H1 (cell line): ENCODE results near the gene UBALD1. TPM values are rescaled to one million over a fixed set of nuclear protein-coding genes. Genes with fewer than 3 reads are reported as not detected.

Experiments used
- CTCF ChIA-PET: fragments of 300-600 bp; sonication (Branson Sonifier 250); formaldehyde crosslinking; loops from one replicate; lab custom pipeline; 2021; ENCODE audit not compliant: partially characterized antibody; lab: Charles Lee
- POLR2A ChIA-PET: fragments of 300-600 bp; sonication (Branson Sonifier 250); formaldehyde crosslinking; loops from one replicate; lab custom pipeline; 2021; ENCODE audit warnings: inconsistent platforms; ENCODE audit not compliant: partially characterized antibody; lab: Charles Lee
- DNase-seq, 2 experiments: peaks; one replicate each; pipeline versions ENCODE4 v3.0.0 to v3.0.0-alpha.2; 2010 to 2022; ENCODE audit warnings: low spot score in 2 of 2, low read depth in 1 of 2, mixed read lengths in 1 of 2
- FAIRE-seq: peaks from 2 replicates; lab custom pipeline; 2011; peaks lifted over from hg19 to GRCh38; lab: Jason Lieb, UNC
- H2AFZ ChIP-seq: 2 replicates; pipeline ENCODE4 v1.8.1; 2012; ENCODE audit warnings: low read length, inconsistent platforms
- H2AK5ac ChIP-seq: 2 replicates; pipeline ENCODE4 v1.6.1; 2013; ENCODE audit warnings: low read depth, low read length
- H2BK120ac ChIP-seq: replicated peaks from 2 replicates; pipeline ENCODE3; 2013; ENCODE audit warnings: low read depth, low read length, inconsistent platforms
- H2BK12ac ChIP-seq: 2 replicates; pipeline ENCODE4 v1.6.1; 2013; ENCODE audit warnings: low read depth, low read length
- H2BK15ac ChIP-seq: 2 replicates; pipeline ENCODE4 v1.6.1; 2013; ENCODE audit warnings: low read length
- H2BK20ac ChIP-seq: 2 replicates; pipeline ENCODE4 v1.6.1; 2013; ENCODE audit warnings: low read length
- H2BK5ac ChIP-seq: 2 replicates; pipeline ENCODE4 v1.6.1; 2013; ENCODE audit warnings: low read depth, low read length
- H3K14ac ChIP-seq: 2 replicates; pipeline ENCODE4 v1.6.1; 2013; ENCODE audit warnings: inconsistent platforms; ENCODE audit not compliant: insufficient read length
- H3K18ac ChIP-seq: 2 replicates; pipeline ENCODE4 v1.6.1; 2013; ENCODE audit warnings: low read length; ENCODE audit errors: extremely low read depth
- H3K23ac ChIP-seq: 2 replicates; pipeline ENCODE4 v1.6.1; 2013; ENCODE audit warnings: inconsistent platforms; ENCODE audit not compliant: insufficient read length
- H3K23me2 ChIP-seq: 2 replicates; pipeline ENCODE4 v1.6.1; 2013; ENCODE audit warnings: low read depth, low read length
- H3K27ac ChIP-seq: 2 replicates; pipeline ENCODE4 v1.6.1; 2011; ENCODE audit warnings: low read depth, low read length, inconsistent platforms
- H3K27me3 ChIP-seq, 4 experiments: replicated peaks in 1 of 4; 1 replicate in 1 of 4; 2 replicates in 3 of 4; pipeline versions ENCODE4 v1.6.1 to v1.8.1; 2011 to 2013; ENCODE audit warnings: low read length in 3 of 4, mild to moderate bottlenecking in 3 of 4, inconsistent platforms in 2 of 4, mixed read lengths in 2 of 4, moderate library complexity in 1 of 4; ENCODE audit not compliant: control insufficient read depth in 3 of 4, insufficient read depth in 3 of 4; ENCODE audit errors: extremely low read depth in 1 of 4
- H3K36me3 ChIP-seq, 4 experiments: 2 replicates each; pipeline versions ENCODE4 v1.6.1 to v1.8.1; 2011 to 2013; ENCODE audit warnings: mild to moderate bottlenecking in 4 of 4, low read length in 3 of 4, moderate library complexity in 2 of 4, control low read depth in 1 of 4, inconsistent platforms in 1 of 4; ENCODE audit not compliant: insufficient read depth in 4 of 4, control insufficient read depth in 2 of 4
- H3K4ac ChIP-seq: replicated peaks from 2 replicates; pipeline ENCODE3; 2013; ENCODE audit warnings: low read length, low read depth, mixed read lengths, inconsistent platforms; ENCODE audit not compliant: insufficient read length
- H3K4me1 ChIP-seq, 4 experiments: replicated peaks in 1 of 4; 1 replicate in 1 of 4; 2 replicates in 3 of 4; pipeline versions ENCODE4 v1.6.1 to v1.8.1; 2011 to 2013; ENCODE audit warnings: low read length in 3 of 4, inconsistent platforms in 2 of 4, mixed read lengths in 1 of 4; ENCODE audit not compliant: insufficient read depth in 4 of 4, control insufficient read depth in 3 of 4
- H3K4me2 ChIP-seq, 2 experiments: 2 replicates each; pipeline versions ENCODE4 v1.6.1 to v1.8.1; 2011 to 2013; ENCODE audit warnings: low read depth in 2 of 2, low read length in 2 of 2, control low read depth in 1 of 2, inconsistent platforms in 1 of 2, mild to moderate bottlenecking in 1 of 2; ENCODE audit not compliant: insufficient read depth in 1 of 2
- H3K4me3 ChIP-seq, 4 experiments: fragments of 200-600, 300-600 bp in 1 of 4; sonication (generic), shearing (Covaris generic), sonication (Bioruptor Twin) in 1 of 4; 2 replicates each; pipeline versions ENCODE4 v1.5.1 to v1.8.1; 2011 to 2016; ENCODE audit warnings: low read length in 4 of 4, low read depth in 3 of 4, control low read depth in 2 of 4, inconsistent platforms in 2 of 4, mild to moderate bottlenecking in 2 of 4, mixed read lengths in 1 of 4, moderate library complexity in 1 of 4; ENCODE audit not compliant: insufficient read depth in 2 of 4; ENCODE audit errors: extremely low read depth in 1 of 4
- H3K56ac ChIP-seq: replicated peaks from 2 replicates; pipeline ENCODE3; 2013; ENCODE audit warnings: low read depth, mild to moderate bottlenecking, mixed read lengths, low read length, inconsistent platforms; ENCODE audit not compliant: insufficient read length
- H3K79me1 ChIP-seq: 2 replicates; pipeline ENCODE4 v1.6.1; 2013; ENCODE audit warnings: low read depth, low read length, control low read depth
- H3K79me2 ChIP-seq, 2 experiments: 2 replicates each; pipeline versions ENCODE4 v1.6.1 to v1.8.1; 2012 to 2013; ENCODE audit warnings: low read length in 2 of 2, mild to moderate bottlenecking in 2 of 2, inconsistent platforms in 1 of 2; ENCODE audit not compliant: insufficient read depth in 2 of 2, control insufficient read depth in 1 of 2
- H3K9ac ChIP-seq, 4 experiments: replicated peaks in 1 of 4; 1 replicate in 1 of 4; 2 replicates in 3 of 4; pipeline versions ENCODE4 v1.6.1 to v1.8.1; 2011 to 2013; ENCODE audit warnings: low read depth in 3 of 4, low read length in 3 of 4, control low read depth in 2 of 4, mild to moderate bottlenecking in 2 of 4, moderate library complexity in 2 of 4, inconsistent platforms in 1 of 4; ENCODE audit errors: extremely low read depth in 1 of 4
- H3K9me3 ChIP-seq, 2 experiments: 2 replicates each; pipeline versions ENCODE4 v1.6.1 to v1.8.1; 2012 to 2013; ENCODE audit warnings: mild to moderate bottlenecking in 2 of 2, moderate library complexity in 2 of 2, control low read depth in 1 of 2, inconsistent platforms in 1 of 2, low read depth in 1 of 2, low read length in 1 of 2, mixed read lengths in 1 of 2; ENCODE audit not compliant: insufficient read depth in 2 of 2
- H4K20me1 ChIP-seq, 2 experiments: replicated peaks in 1 of 2; 2 replicates each; pipeline versions ENCODE3 to v1.8.1; 2011 to 2013; ENCODE audit warnings: inconsistent platforms in 2 of 2, low read length in 2 of 2, mild to moderate bottlenecking in 1 of 2; ENCODE audit not compliant: insufficient read depth in 2 of 2, control insufficient read depth in 1 of 2
- H4K5ac ChIP-seq: 2 replicates; pipeline ENCODE4 v1.6.1; 2013; ENCODE audit warnings: low read length, low read depth, mixed read lengths, inconsistent platforms; ENCODE audit not compliant: insufficient read length
- H4K8ac ChIP-seq: 2 replicates; pipeline ENCODE4 v1.8.0; 2013; ENCODE audit warnings: mild to moderate bottlenecking, moderate library complexity, low read length, inconsistent platforms; ENCODE audit not compliant: insufficient read depth; ENCODE audit errors: extremely low read depth
- H4K91ac ChIP-seq: replicated peaks from 2 replicates; pipeline ENCODE3; 2013; ENCODE audit warnings: low read length, mixed read lengths, inconsistent platforms; ENCODE audit not compliant: insufficient read length
- ASH2L ChIP-seq: fragments of 200-600, 300-600 bp; sonication (generic); IDR thresholded peaks from one replicate; pipeline ENCODE4 v1.7.1; 2017; ENCODE audit warnings: low read length
- CTBP2 ChIP-seq: IDR thresholded peaks from 2 replicates; pipeline ENCODE4 v1.7.0; 2011; ENCODE audit warnings: borderline replicate concordance, mild to moderate bottlenecking, moderate library complexity, mixed read lengths, low read length; ENCODE audit not compliant: insufficient read depth, insufficient read length
- GTF2F1 ChIP-seq: IDR thresholded peaks from 2 replicates; pipeline ENCODE4 v1.6.1; 2012; ENCODE audit warnings: low read depth, low read length, improper control_type of control experiment, borderline replicate concordance
- HDAC2 ChIP-seq, 2 experiments: fragments of 300-600 bp in 1 of 2; sonication (generic) in 1 of 2; IDR thresholded peaks; 2 replicates each; pipeline ENCODE4 v1.6.1; 2011 to 2012; ENCODE audit warnings: low read depth in 2 of 2, low read length in 2 of 2, mild to moderate bottlenecking in 2 of 2, moderate library complexity in 2 of 2, borderline replicate concordance in 1 of 2, inconsistent platforms in 1 of 2
- KDM1A ChIP-seq: fragments of 200-600, 300-600 bp; sonication (generic); IDR thresholded peaks from 2 replicates; pipeline ENCODE4 v1.7.1; 2016; ENCODE audit warnings: mild to moderate bottlenecking, low read length, borderline replicate concordance
- KDM4A ChIP-seq: IDR thresholded peaks from one replicate; pipeline ENCODE4 v1.7.1; 2012; ENCODE audit warnings: low read depth, mild to moderate bottlenecking, moderate library complexity, low read length, inconsistent platforms; ENCODE audit not compliant: severe bottlenecking
- RAD21 ChIP-seq, 2 experiments: IDR thresholded peaks in 1 of 2; conservative IDR thresholded peaks in 1 of 2; 2 replicates each; pipeline ENCODE4 v1.6.1; 2011; ENCODE audit warnings: low read depth in 2 of 2, low read length in 2 of 2, improper control_type of control experiment in 1 of 2, inconsistent platforms in 1 of 2, mild to moderate bottlenecking in 1 of 2, moderate library complexity in 1 of 2
- RBBP5 ChIP-seq: IDR thresholded peaks from 2 replicates; pipeline ENCODE4 v1.7.1; 2012; ENCODE audit warnings: low read depth, mild to moderate bottlenecking, inconsistent platforms, low read length, moderate library complexity, borderline replicate concordance
- RNF2 ChIP-seq: fragments of 200-900, 300-1000 bp; sonication (generic); IDR thresholded peaks from 2 replicates; pipeline ENCODE4 v1.7.1; 2016; ENCODE audit warnings: borderline replicate concordance, low read depth, mild to moderate bottlenecking, antibody characterized with exemption, low read length; ENCODE audit not compliant: poor library complexity, severe bottlenecking; ENCODE audit errors: missing control alignments
- SP4 ChIP-seq: IDR thresholded peaks from 2 replicates; pipeline ENCODE4 v1.6.1; 2012; ENCODE audit warnings: low read length, inconsistent platforms
- SUZ12 ChIP-seq: fragments of 200-600 bp; sonication (generic); IDR thresholded peaks from 2 replicates; pipeline ENCODE4 v1.6.1; 2012; ENCODE audit warnings: mild to moderate bottlenecking, inconsistent platforms, low read length, moderate library complexity, mixed read lengths
- TBP ChIP-seq: IDR thresholded peaks from 2 replicates; pipeline ENCODE4 v1.6.1; 2011; ENCODE audit warnings: low read depth, low read length, improper control_type of control experiment
- TEAD4 ChIP-seq: IDR thresholded peaks from 2 replicates; pipeline ENCODE4 v1.6.1; 2012; ENCODE audit warnings: low read depth, low read length, inconsistent platforms, mixed read lengths
- WGBS, 2 experiments: shearing (Covaris generic) in 1 of 2; methylation state at CpG; one replicate each; pipeline versions ENCODE4 v1.1.6 to v1.1.7; 2013 to 2015; ENCODE audit warnings: low lambda C conversion rate in 2 of 2, mixed read lengths in 2 of 2, inconsistent platforms in 1 of 2, low coverage in 1 of 2, missing lambda C conversion rate in 1 of 2; ENCODE audit not compliant: insufficient replicate concordance in 2 of 2, insufficient coverage in 1 of 2, insufficient read length in 1 of 2; ENCODE audit errors: extremely low coverage in 1 of 2, missing lambda C conversion rate in 1 of 2; 5-methylcytosine and 5-hydroxymethylcytosine counted together
- polyA plus RNA-seq, 7 experiments: library from polyadenylated mRNA; depleted of rRNA in 3 of 7; stranded (reverse) in 5 of 7; unstranded in 2 of 7; fragments of >200 nt in 5 of 7; fragments of 200-250 nt in 2 of 7; gene quantifications; 1 replicate in 5 of 7; 2 replicates in 1 of 7; 4 replicates in 1 of 7; pipeline versions ENCODE4 v1.2.1 to v1.2.3, GENCODE V29; 2011 to 2013; ENCODE audit warnings: missing spikeins in 2 of 7, mixed read lengths in 2 of 7
- total RNA-seq: library from RNA; stranded (reverse); fragmentation: NEBNext Ultra II Directional; extraction: Animal tissue kit (Norgen Biotek cat#: 25700); gene quantifications from 2 replicates; pipeline ENCODE4 v1.2.1, GENCODE V29; 2021

The UBALD1 gene
- total and polyA plus RNA-seq, 2 of the 8 experiments (the other 6 are each of a cell fraction or from before 2014, with no cell fraction given), result 28.6 to 62.0 TPM

GRCh38 chr16:4561596-4561995, 53.1 kb downstream of the UBALD1 start:
- Histone ChIP-seq H3K23ac (no peak overlapping the region), H4K5ac (no peak overlapping the region), H3K79me2 (no peaks in the 10 kb centered on the region), H3K27ac (no peak overlapping the region), H3K4me1 (no peaks in the 10 kb centered on the region), H4K8ac (no peak overlapping the region), H3K4me3 (no peak overlapping the region), H3K4me2 (no peak overlapping the region), H2AK5ac (no peak overlapping the region), H2AFZ (no peak overlapping the region), H3K9me3 (no peaks in the 10 kb centered on the region), H3K23me2 (no peaks in the 10 kb centered on the region), H2BK12ac (no peak overlapping the region), H2BK120ac (no peak overlapping the region), H3K56ac (no peak overlapping the region), H3K36me3 (no peaks in the 10 kb centered on the region), H4K91ac (no peak overlapping the region), H4K20me1 (peaks cover 0 to 2% of the 10 kb centered on the region in 2 experiments), H3K27me3 (no peaks in the 10 kb centered on the region), H2BK20ac (no peak overlapping the region), H3K14ac (no peak overlapping the region), H3K18ac (no peak overlapping the region), H2BK15ac (no peak overlapping the region), H2BK5ac (no peak overlapping the region), H3K79me1 (no peaks in the 10 kb centered on the region), H3K9ac (no peak overlapping the region), H3K4ac (no peak overlapping the region)
- WGBS, 2 experiments, result 78% methylated on average over 9 of the region's 9 CpGs; no CpG with 5 or more reads in 1 of the 2 experiments
- DNase-seq (no peak), FAIRE-seq (no peak)
- POLR2A ChIA-PET, result interaction anchor here (0.6 to 1.8 kb wide), 3 partner anchors 9 to 97 kb away, joined by 3 to 4 read pairs (median 4); no protein-coding TSS in a partner anchor
- CTCF ChIA-PET, result interaction anchor here (0.8 to 40.7 kb wide), 13 partner anchors 9 to 89 kb away, joined by 3 to 968 read pairs (median 5); partner anchors contain the start of gene HMOX2
- no peak for TF ChIP-seq ASH2L
- TF ChIP-seq RBBP5, result no peak
- TF ChIP-seq KDM4A, result no peak
- TF ChIP-seq CTBP2, result no peak
- no peak for TF ChIP-seq RAD21 (IDR thresholded peaks at IDR 0.05 in 1 of 2, conservative IDR thresholded peaks at IDR 0.05 in 1 of 2; ENCODE audit: low read depth in 2 of 2, low read length in 2 of 2)
- TF ChIP-seq SP4, result no peak
- TF ChIP-seq GTF2F1, result no peak
- no peak for TF ChIP-seq HDAC2 (IDR thresholded peaks at IDR 0.05; ENCODE audit: borderline replicate concordance in 1 of 2, low read depth in 2 of 2, low read length in 2 of 2)
- no peak for TF ChIP-seq SUZ12
- TF ChIP-seq TEAD4, result no peak
- no peak for TF ChIP-seq KDM1A
- TF ChIP-seq RNF2, result no peak
- no peak for TF ChIP-seq TBP
